Activated T-helper 2 cell treated with anti-CD3 and anti-CD28 coated beads, Interferon-gamma antibody, Interleukin-2, Interleukin-4, amounts not matched to agents 10 μg/mL and 5 μg/mL and 100 μg/mL, durations not matched to agents 14 hours and 24 hours and 36 hours (primary cell): Measurements from ENCODE around the gene SERPINB5. TPM values are rescaled to one million over a fixed set of nuclear protein-coding genes. Genes with fewer than 3 reads are reported as not detected.
"Not testable (repeated sequence)": the region's sequence is repeated elsewhere in the genome, so short reads cannot be mapped to it uniquely, and the experiment has no call there.

Experiments used
- DNase-seq: peaks from one replicate; pipeline ENCODE4 v3.0.0; 2021; ENCODE audit warnings: low spot score
- H3K27ac Mint-ChIP-seq: one replicate; pipeline ENCODE4 v1.8.0; 2021; ENCODE audit warnings: mixed read lengths
- H3K27me3 Mint-ChIP-seq: one replicate; pipeline ENCODE4 v1.8.0; 2021; ENCODE audit warnings: low read depth, mixed read lengths
- H3K36me3 Mint-ChIP-seq: one replicate; pipeline ENCODE4 v1.8.0; 2021; ENCODE audit warnings: low read depth, mixed read lengths
- H3K4me1 Mint-ChIP-seq: one replicate; pipeline ENCODE4 v1.8.0; 2021; ENCODE audit warnings: low read depth, mixed read lengths
- H3K4me3 Mint-ChIP-seq: one replicate; pipeline ENCODE4 v1.8.0; 2021; ENCODE audit warnings: low read depth, mild to moderate bottlenecking, moderate library complexity, mixed read lengths
- H3K9me3 Mint-ChIP-seq: one replicate; pipeline ENCODE4 v1.8.0; 2021; ENCODE audit warnings: mixed read lengths
- intact Hi-C: fragments of 100-400 bp; cut with micrococcal nuclease; formaldehyde crosslinking; loops from one replicate; pipeline ENCODE4 v1.15.1; 2023
- total RNA-seq: library from RNA; stranded (reverse); gene quantifications from 2 replicates; pipeline ENCODE4 v1.2.3, GENCODE V29; 2022

SERPINB5 gene
- total RNA-seq, 1 donor from 2014 or later = not detected

GRCh38 chr18:63447066-63447465 lies 29.7 kb upstream of the SERPINB5 start:
- Mint-ChIP-seq H3K27ac (no peak overlapping the region), H3K27me3 (no peaks in the 10 kb centered on the region), H3K36me3 (no peaks in the 10 kb centered on the region), H3K4me3 (no peak overlapping the region), H3K9me3 (no peaks in the 10 kb centered on the region), H3K4me1 (no peaks in the 10 kb centered on the region)
- DNase-seq = no peak
- intact Hi-C loops = no loop called here

- no peaks in the 10 kb centered on the region for H3K36me3 Mint-ChIP-seq
- H3K4me3 Mint-ChIP-seq = no peak overlapping the region
- DNase-seq = no peak
- H3K27me3 Mint-ChIP-seq = no peaks in the 10 kb centered on the region
- intact Hi-C loops = no loop called here
- H3K9me3 Mint-ChIP-seq = no peaks in the 10 kb centered on the region
- no peaks in the 10 kb centered on the region for H3K4me1 Mint-ChIP-seq
- no peak overlapping the region for H3K27ac Mint-ChIP-seq
Measured at GRCh38 chr18:63449426-63449825, 27.3 kb upstream of the SERPINB5 start.

DNA sequence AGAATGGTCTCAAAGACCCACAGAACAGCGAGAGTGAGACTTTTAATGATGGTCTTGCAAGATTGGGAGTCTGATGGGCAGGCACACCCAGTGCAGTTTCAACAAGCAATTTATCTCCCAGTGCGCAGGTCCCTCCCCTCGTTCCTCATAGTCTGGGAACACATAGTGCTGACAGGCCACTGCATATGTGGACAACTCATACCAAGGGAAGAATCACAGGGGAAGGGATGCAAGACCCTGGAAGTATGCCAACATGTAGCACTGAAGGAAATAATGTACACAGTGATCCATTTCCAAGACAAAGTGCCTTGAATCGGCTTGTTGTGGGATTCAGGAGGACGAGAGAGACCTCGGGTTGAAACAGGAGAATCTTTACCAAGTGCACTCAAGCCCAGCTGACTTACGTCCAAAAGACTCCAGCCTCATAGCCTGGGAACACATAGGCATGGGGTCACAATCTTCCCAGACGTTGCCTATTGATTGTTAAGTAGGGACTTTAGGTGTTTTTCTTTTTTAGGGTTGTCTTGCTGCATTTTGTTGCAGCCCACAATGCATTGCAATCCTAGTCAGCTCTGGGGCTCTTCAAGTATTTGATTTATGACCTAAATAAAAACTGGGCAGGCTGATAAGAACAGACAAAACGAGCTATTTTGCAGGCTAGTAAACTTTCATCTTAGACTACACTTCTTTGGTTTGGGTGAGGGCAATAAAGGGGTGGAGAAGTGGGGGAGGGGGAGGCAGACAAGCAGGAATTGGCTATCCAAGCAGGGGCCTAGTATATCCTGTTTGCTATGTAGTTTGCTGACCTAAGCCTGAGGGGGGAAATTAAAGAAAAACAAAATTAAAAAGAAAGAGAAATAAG lies 24.7 kb upstream of the SERPINB5 start:
- H3K9me3 Mint-ChIP-seq = no peaks in the 10 kb centered on the region
- no peaks in the 10 kb centered on the region for H3K4me1 Mint-ChIP-seq
- H3K27me3 Mint-ChIP-seq = no peaks in the 10 kb centered on the region
- no peak overlapping the region for H3K27ac Mint-ChIP-seq
- intact Hi-C loops = no loop called here
- no peak overlapping the region for H3K4me3 Mint-ChIP-seq
- H3K36me3 Mint-ChIP-seq = no peaks in the 10 kb centered on the region
- no peak for DNase-seq

- H3K36me3 Mint-ChIP-seq, DNase-seq, H3K27ac Mint-ChIP-seq, H3K27me3 Mint-ChIP-seq, intact Hi-C loops, H3K4me1 Mint-ChIP-seq, H3K9me3 Mint-ChIP-seq, H3K4me3 Mint-ChIP-seq: not testable (repeated sequence)
Measured at GRCh38 chr18:63452751-63453150, 24.0 kb upstream of the SERPINB5 start.

GRCh38 chr18:63454497-63454896 lies 22.3 kb upstream of the SERPINB5 start:
- Mint-ChIP-seq H3K27ac (no peak overlapping the region), H3K36me3 (no peaks in the 10 kb centered on the region), H3K9me3 (no peaks in the 10 kb centered on the region), H3K4me1 (no peaks in the 10 kb centered on the region), H3K27me3 (no peaks in the 10 kb centered on the region), H3K4me3 (no peak overlapping the region)
- no peak for DNase-seq
- intact Hi-C loops = no loop called here

DNA sequence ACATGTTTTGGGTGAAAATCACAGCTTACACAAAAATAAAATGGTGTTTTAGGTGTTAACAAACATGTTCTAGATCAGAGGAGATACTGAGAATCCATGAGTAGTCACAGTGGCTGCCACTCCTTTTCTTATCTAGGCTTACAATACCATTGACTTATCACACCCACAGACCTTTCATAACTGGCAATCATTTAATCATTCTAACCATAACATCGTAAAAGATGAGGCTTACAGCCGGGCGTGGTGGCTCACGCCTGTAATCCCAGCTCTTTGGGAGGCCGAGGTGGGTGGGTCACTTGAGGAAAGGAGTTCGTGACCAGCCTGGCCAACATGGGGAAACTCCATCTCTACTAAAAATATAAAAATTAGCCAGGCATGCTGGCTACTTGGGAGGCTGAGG lies 18.8 kb upstream of the SERPINB5 start:
- H3K4me1 Mint-ChIP-seq = no peaks in the 10 kb centered on the region
- DNase-seq = no peak
- intact Hi-C loops = no loop called here
- no peak overlapping the region for H3K4me3 Mint-ChIP-seq
- H3K9me3 Mint-ChIP-seq = no peaks in the 10 kb centered on the region
- H3K27me3 Mint-ChIP-seq = peaks cover 17% of the 10 kb centered on the region
- no peaks in the 10 kb centered on the region for H3K36me3 Mint-ChIP-seq
- no peak overlapping the region for H3K27ac Mint-ChIP-seq

DNA sequence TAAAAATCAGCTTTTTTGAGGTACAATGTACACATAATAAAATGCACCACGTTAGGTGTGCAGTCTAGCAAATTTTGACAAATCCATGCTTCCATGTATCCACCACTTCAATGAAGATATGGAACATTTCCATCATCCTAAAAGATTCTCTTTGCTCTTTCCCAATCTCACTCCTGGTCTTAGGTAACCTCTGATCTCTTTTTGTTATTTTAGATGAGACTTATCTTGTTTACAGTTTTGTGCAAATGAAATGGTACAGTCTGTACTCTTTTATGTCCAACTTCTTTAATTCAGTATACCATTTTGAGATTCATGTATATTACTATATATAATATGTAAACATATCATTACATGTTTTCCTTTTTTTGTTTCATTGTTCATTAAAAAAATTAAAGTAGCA lies 16.3 kb upstream of the SERPINB5 start:
- intact Hi-C loops = no loop called here
- Mint-ChIP-seq H3K9me3 (no peaks in the 10 kb centered on the region), H3K4me1 (no peaks in the 10 kb centered on the region), H3K27me3 (peaks cover 31% of the 10 kb centered on the region), H3K36me3 (no peaks in the 10 kb centered on the region), H3K4me3 (no peak overlapping the region), H3K27ac (no peak overlapping the region)
- no peak for DNase-seq

DNA sequence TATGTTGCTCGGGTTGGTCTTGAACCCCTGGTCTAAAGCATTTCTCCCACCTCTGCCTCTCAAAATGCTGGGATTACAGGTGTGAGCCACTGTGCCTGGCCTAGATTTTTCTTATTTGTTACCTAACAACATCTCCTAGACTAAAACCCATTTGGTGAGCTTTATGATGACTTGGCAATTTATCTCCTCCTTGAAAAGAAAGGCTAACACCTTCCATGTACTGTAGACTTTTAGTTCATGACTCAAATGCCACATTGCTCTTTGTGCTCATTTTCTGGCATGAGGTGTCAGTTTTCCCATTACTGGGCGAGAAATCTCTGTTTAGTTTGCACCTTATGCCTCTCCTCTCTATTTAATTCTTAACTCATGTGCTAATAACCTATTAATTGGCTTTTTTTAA lies 12.3 kb upstream of the SERPINB5 start:
- H3K4me1 Mint-ChIP-seq = no peaks in the 10 kb centered on the region
- intact Hi-C loops = no loop called here
- H3K4me3 Mint-ChIP-seq = no peak overlapping the region
- no peaks in the 10 kb centered on the region for H3K9me3 Mint-ChIP-seq
- no peak for DNase-seq
- H3K27ac Mint-ChIP-seq = no peak overlapping the region
- H3K36me3 Mint-ChIP-seq = no peaks in the 10 kb centered on the region
- H3K27me3 Mint-ChIP-seq = peaks cover 36% of the 10 kb centered on the region

DNA sequence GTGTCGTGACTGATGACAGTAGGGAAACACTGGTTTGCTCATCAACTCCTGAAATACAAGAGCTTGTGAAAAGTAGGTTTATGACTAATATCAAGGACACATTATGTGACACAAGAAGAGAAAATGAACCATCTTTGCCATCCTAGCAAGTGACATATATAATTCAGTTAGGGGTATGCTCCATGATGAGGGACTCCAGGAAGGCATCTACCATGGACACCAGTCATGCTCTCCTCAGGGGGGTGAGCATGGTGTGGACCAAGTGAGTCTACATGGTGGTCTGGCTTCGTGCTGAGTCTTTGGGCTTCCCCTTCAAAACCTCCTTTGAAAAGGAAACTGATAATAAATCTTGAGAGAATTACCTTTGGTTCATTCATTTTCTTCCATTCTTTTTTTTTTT lies 11.7 kb upstream of the SERPINB5 start:
- no peak overlapping the region for H3K4me3 Mint-ChIP-seq
- no peak for DNase-seq
- intact Hi-C loops = no loop called here
- no peaks in the 10 kb centered on the region for H3K4me1 Mint-ChIP-seq
- no peaks in the 10 kb centered on the region for H3K36me3 Mint-ChIP-seq
- H3K9me3 Mint-ChIP-seq = no peaks in the 10 kb centered on the region
- H3K27me3 Mint-ChIP-seq = peaks cover 36% of the 10 kb centered on the region
- H3K27ac Mint-ChIP-seq = no peak overlapping the region

DNA sequence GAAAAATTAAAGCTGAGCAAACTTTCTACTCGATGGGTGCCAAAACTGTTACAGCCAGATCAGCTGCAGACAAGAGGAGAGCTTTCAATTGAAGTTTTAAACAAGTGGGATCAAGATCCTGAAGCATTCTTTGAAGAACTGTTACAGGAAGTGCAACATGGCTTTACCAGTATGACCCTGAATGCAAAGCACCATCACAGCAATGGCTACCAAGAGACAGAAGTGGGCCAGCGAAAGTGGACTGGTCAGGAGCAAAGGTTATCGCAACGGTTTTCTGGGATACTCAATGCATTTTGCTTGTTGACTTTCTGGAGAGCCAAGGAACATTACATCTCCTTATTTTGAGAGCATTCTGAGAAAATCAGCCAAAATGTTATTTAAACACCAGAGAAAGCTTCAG lies 9.1 kb upstream of the SERPINB5 start:
- H3K27ac Mint-ChIP-seq = no peak overlapping the region
- intact Hi-C loops = no loop called here
- H3K4me1 Mint-ChIP-seq = no peaks in the 10 kb centered on the region
- no peaks in the 10 kb centered on the region for H3K9me3 Mint-ChIP-seq
- no peak overlapping the region for H3K4me3 Mint-ChIP-seq
- DNase-seq = no peak
- peaks cover 25% of the 10 kb centered on the region for H3K27me3 Mint-ChIP-seq
- no peaks in the 10 kb centered on the region for H3K36me3 Mint-ChIP-seq

GRCh38 chr18:63468575-63468974 lies 8.2 kb upstream of the SERPINB5 start:
- H3K4me1 Mint-ChIP-seq = no peaks in the 10 kb centered on the region
- no peak overlapping the region for H3K4me3 Mint-ChIP-seq
- H3K9me3 Mint-ChIP-seq = no peaks in the 10 kb centered on the region
- no peaks in the 10 kb centered on the region for H3K36me3 Mint-ChIP-seq
- H3K27me3 Mint-ChIP-seq = peaks cover 21% of the 10 kb centered on the region
- DNase-seq = no peak
- H3K27ac Mint-ChIP-seq = no peak overlapping the region
- intact Hi-C loops = no loop called here

DNA sequence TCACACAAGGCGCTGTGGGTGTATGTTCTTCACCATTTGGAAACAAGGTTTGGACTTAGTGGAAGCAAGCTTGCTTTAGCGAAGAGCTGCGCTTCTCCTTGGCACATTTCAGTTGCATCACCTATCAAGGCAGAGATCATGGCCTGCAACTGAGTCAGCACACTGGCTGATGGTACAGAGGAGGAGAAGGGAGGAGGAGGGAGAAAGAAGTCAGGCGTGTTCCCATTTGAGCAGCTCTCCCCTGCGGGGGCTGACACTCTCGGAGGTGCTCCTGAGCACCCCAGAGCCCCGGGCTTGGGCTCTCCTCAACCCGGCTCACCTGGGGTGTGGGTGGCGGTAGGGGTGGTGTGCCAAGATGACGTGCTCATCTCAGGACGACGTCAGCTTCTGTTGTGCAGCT lies 6.0 kb upstream of the SERPINB5 start:
- intact Hi-C loops = no loop called here
- Mint-ChIP-seq H3K27me3 (peaks cover 23% of the 10 kb centered on the region), H3K36me3 (no peaks in the 10 kb centered on the region), H3K9me3 (no peaks in the 10 kb centered on the region), H3K4me1 (no peaks in the 10 kb centered on the region), H3K27ac (no peak overlapping the region), H3K4me3 (no peak overlapping the region)
- DNase-seq = no peak

GRCh38 chr18:63472380-63472779 lies 4.4 kb upstream of the SERPINB5 start:
- H3K4me1 Mint-ChIP-seq = no peaks in the 10 kb centered on the region
- intact Hi-C loops = no loop called here
- no peak for DNase-seq

GRCh38 chr18:63477200-63477599 lies 442 bp downstream of the SERPINB5 start:
- DNase-seq = no peak
- Mint-ChIP-seq H3K4me3 (no peak overlapping the region), H3K4me1 (no peaks in the 10 kb centered on the region), H3K27me3 (peaks cover 34% of the 10 kb centered on the region), H3K36me3 (no peaks in the 10 kb centered on the region), H3K27ac (no peak overlapping the region), H3K9me3 (no peaks in the 10 kb centered on the region)
- intact Hi-C loops = no loop called here

More at GRCh38 chr18:63472380-63472779, 4.4 kb upstream of the SERPINB5 start:
- no peaks in the 10 kb centered on the region for H3K36me3 Mint-ChIP-seq
- peaks cover 21% of the 10 kb centered on the region for H3K27me3 Mint-ChIP-seq
- no peak overlapping the region for H3K27ac Mint-ChIP-seq
- H3K4me3 Mint-ChIP-seq = no peak overlapping the region
- no peaks in the 10 kb centered on the region for H3K9me3 Mint-ChIP-seq
